AG09319 (cell line): ENCODE results near the gene HDAC9.

Experiments used
- DNase-seq: peaks from one replicate; pipeline ENCODE4 v3.0.0-alpha.2; 2010; ENCODE audit warnings: low read depth; ENCODE audit errors: extremely low read depth
- CTCF ChIP-seq: IDR thresholded peaks from 2 replicates; pipeline ENCODE4 v1.5.1; 2011; ENCODE audit warnings: low read depth, mild to moderate bottlenecking, inconsistent platforms, low read length, moderate library complexity

The HDAC9 gene

GRCh38 chr7:18532813-18533212 lies 37.3 kb downstream of the HDAC9 start:
- TF ChIP-seq CTCF, result no peak
- DNase-seq, result no peak

- TF ChIP-seq CTCF, result no peak
- DNase-seq, result no peak
These were observed 38.9 kb downstream of the HDAC9 start for GRCh38 chr7:18534481-18534880.

GRCh38 chr7:18535810-18536415 lies 40.4 kb downstream of the HDAC9 start:
- no peak for TF ChIP-seq CTCF
- no peak for DNase-seq

GRCh38 chr7:18536486-18536885 lies 40.9 kb downstream of the HDAC9 start:
- no peak for DNase-seq
- no peak for TF ChIP-seq CTCF

GRCh38 chr7:18538554-18539250 lies 43.2 kb downstream of the HDAC9 start:
- no peak for DNase-seq
- no peak for TF ChIP-seq CTCF

GRCh38 chr7:18540396-18540795 lies 44.8 kb downstream of the HDAC9 start:
- no peak for TF ChIP-seq CTCF
- DNase-seq, result no peak

GRCh38 chr7:18541181-18541870 lies 45.8 kb downstream of the HDAC9 start:
- peak; percentile 19 for DNase-seq
- no peak for TF ChIP-seq CTCF
